ENCODE results near the gene OR52K2.
"Not testable (repeated sequence)": the region's sequence is repeated elsewhere in the genome, so short reads cannot be mapped to it uniquely, and the experiment has no call there.

The OR52K2 gene

GRCh38 chr11:4484310-4484709 lies 35.2 kb downstream of the OR52K2 start:
- no peak for DNase-seq (ENCODE audit: insufficient read length)
- FAIRE-seq, result no peak
- TF ChIP-seq POLR2A (IDR thresholded peaks at IDR 0.05; ENCODE audit: low read depth, low read length), result no peak
- TF ChIP-seq TAF1 (IDR thresholded peaks at IDR 0.05; ENCODE audit: borderline replicate concordance, low read depth, low read length), result no peak
- TF ChIP-seq POLR2AphosphoS5 (IDR thresholded peaks at IDR 0.05; ENCODE audit: low read depth, low read length), result no peak

GRCh38 chr11:4491405-4491804 lies 42.3 kb downstream of the OR52K2 start:
- not testable (repeated sequence) for FAIRE-seq

GRCh38 chr11:4491878-4492606 lies 42.9 kb downstream of the OR52K2 start:
- FAIRE-seq, result no peak
- DNase-seq (ENCODE audit: insufficient read length), result no peak
- TF ChIP-seq POLR2A (IDR thresholded peaks at IDR 0.05; ENCODE audit: low read depth, low read length), result no peak

More at GRCh38 chr11:4491405-4491804, 42.3 kb downstream of the OR52K2 start:
- DNase-seq (ENCODE audit: insufficient read length), result not testable (repeated sequence)

- no peak for TF ChIP-seq POLR2A (IDR thresholded peaks at IDR 0.05; ENCODE audit: low read depth, low read length)
- no peak for TF ChIP-seq POLR2AphosphoS5 (IDR thresholded peaks at IDR 0.05; ENCODE audit: low read depth, low read length)
- no peak for TF ChIP-seq TAF1 (IDR thresholded peaks at IDR 0.05; ENCODE audit: borderline replicate concordance, low read depth, low read length)
- no peak for FAIRE-seq
- DNase-seq (ENCODE audit: insufficient read length), result no peak
These were observed 44.4 kb downstream of the OR52K2 start for GRCh38 chr11:4493480-4493818.

DNA sequence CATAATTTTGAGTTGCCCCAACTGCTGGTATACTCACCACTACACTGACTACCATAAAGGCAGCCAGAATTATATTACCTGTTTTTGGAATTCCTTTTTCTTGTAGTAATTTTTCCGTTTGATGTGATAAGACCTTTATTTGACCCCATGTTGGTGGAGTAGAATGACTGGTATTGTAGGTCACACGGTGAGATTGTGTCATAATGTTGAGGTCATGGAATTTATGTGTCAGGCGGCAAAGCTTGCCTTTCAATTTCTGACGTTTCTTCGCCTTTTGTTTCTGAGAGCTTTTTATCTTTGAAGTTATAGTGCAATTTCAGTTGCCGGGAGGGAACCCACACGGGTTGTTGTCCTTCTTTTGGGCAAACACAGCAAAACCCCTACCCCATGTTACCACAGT lies 46.4 kb downstream of the OR52K2 start:
- TF ChIP-seq POLR2AphosphoS5 (IDR thresholded peaks at IDR 0.05; ENCODE audit: low read depth, low read length) (no peak), POLR2A (IDR thresholded peaks at IDR 0.05; ENCODE audit: low read depth, low read length) (no peak), TAF1 (IDR thresholded peaks at IDR 0.05; ENCODE audit: borderline replicate concordance, low read depth, low read length) (no peak)
- FAIRE-seq, result no peak
- DNase-seq (ENCODE audit: insufficient read length), result no peak

DNA sequence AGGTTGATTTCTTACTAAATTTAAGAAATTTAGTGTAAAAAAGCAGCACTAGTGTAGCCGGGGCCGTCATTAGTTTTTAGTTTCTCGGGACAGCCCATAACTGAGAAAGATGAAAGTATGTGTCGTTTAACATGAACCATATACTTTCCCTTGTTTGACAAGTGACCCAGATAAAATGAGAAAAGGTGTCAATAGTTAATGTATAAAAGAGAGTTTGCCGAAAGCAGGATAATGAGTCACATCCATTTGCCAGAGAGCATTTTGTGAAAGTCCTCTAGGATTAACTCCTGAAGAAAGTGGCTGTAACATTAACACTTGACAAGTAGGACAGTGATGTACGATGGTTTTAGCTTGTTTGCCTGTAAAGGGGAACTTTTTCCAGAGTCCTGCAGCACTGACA lies 46.9 kb downstream of the OR52K2 start:
- FAIRE-seq (no peak), DNase-seq (ENCODE audit: insufficient read length) (no peak)
- TF ChIP-seq POLR2A (IDR thresholded peaks at IDR 0.05; ENCODE audit: low read depth, low read length) (no peak), TAF1 (IDR thresholded peaks at IDR 0.05; ENCODE audit: borderline replicate concordance, low read depth, low read length) (no peak), POLR2AphosphoS5 (IDR thresholded peaks at IDR 0.05; ENCODE audit: low read depth, low read length) (no peak)

DNA sequence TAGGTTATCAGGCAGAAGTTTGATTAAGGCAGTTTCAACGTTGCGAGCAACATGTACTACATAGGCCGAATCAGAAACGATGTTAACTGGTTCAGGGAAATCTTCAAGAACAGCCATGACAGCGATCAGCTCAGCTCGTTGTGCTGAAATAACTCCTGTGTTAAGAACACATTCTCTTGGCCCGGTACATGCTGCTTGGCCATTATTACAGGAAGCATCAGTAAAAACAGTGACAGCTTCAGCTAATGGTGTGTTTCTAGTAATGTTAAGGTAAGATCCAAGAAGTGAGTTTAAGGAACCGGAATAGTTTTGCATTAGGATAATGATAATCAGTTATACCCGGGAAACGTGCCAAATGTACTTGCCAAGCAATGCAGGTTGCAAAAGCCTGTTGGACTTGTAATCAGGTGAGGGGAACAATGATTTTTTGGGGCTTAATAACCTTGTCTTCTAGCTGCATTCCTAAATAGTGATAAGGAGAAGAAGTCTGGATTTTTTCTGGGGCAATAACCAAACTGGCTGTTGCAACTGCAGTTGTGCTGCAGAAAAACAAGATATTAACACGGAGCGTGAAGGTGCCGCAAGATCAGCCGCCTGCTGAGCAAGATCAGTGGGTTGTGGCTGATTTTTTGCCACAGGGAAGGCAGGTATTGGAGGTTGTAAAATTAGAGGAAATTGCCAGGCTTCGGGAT lies 47.6 kb downstream of the OR52K2 start:
- DNase-seq (ENCODE audit: insufficient read length), result no peak
- no peak for FAIRE-seq
- no peak for TF ChIP-seq POLR2AphosphoS5 (IDR thresholded peaks at IDR 0.05; ENCODE audit: low read depth, low read length)
- no peak for TF ChIP-seq POLR2A (IDR thresholded peaks at IDR 0.05; ENCODE audit: low read depth, low read length)
- no peak for TF ChIP-seq TAF1 (IDR thresholded peaks at IDR 0.05; ENCODE audit: borderline replicate concordance, low read depth, low read length)
